ENCODE results near the gene AHI1. TPM values are rescaled to one million over a fixed set of nuclear protein-coding genes. Genes with fewer than 3 reads are reported as not detected.
A peak's percentile ranks its signal among the peaks of the same experiment; 100 is the strongest.

The AHI1 gene
- total and polyA plus RNA-seq, 2 donors (not counting 1 experiment from before 2014, with no cell fraction given) = 14.2 to 22.8 TPM

DNA sequence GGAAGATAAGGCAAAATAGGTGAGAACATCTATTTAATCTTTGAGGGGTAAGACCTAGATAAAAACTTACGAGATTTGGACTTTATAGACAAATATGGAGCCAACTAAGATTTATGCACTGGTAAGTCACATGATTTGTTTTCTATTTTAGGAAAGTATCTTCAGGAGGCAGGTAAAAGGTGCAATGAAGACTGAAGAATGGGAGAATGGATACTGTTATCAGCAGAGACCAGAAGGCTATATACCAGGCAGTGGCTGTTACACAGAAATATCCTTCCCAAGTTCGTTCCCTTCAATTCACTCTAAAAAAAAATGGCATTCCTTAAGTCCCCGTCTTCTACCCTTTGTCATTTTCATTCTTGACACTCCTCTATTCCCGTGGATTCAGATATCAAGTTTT, 192.7 kb downstream of the AHI1 start:
- Histone ChIP-seq H3K4me3 (replicated peaks in 1 of 4; ENCODE audit: control extremely low read depth in 1 of 4, insufficient read depth in 1 of 4, low read depth in 3 of 4, low read length in 4 of 4) (no peak overlapping the region), H3K27me3 (ENCODE audit: control insufficient read depth, insufficient read depth, low read length) (no peaks in the 10 kb centered on the region), H4K20me1 (ENCODE audit: control insufficient read depth, extremely low read depth, insufficient read depth, low read length) (no peaks in the 10 kb centered on the region), H3K4me2 (ENCODE audit: extremely low read depth, insufficient read depth, low read length) (no peak overlapping the region), H3K36me3 (ENCODE audit: control insufficient read depth, insufficient read depth, low read length) (no peaks in the 10 kb centered on the region), H3K4me1 (ENCODE audit: control insufficient read depth, extremely low read depth, insufficient read depth, low read length) (no peaks in the 10 kb centered on the region), H2AFZ (ENCODE audit: low read length) (no peak overlapping the region), H3K9me3 (ENCODE audit: control insufficient read depth, insufficient read depth, low read depth, low read length) (no peaks in the 10 kb centered on the region), H3K27ac (ENCODE audit: insufficient read depth, low read length) (no peak overlapping the region), H3K9ac (ENCODE audit: insufficient read depth, low read length) (no peak overlapping the region), H3K79me2 (ENCODE audit: control insufficient read depth, insufficient read depth, low read length) (no peaks in the 10 kb centered on the region)
- no peak for DNase-seq (ENCODE audit: low read depth in 2 of 2)
- TF ChIP-seq, protein P1, sequence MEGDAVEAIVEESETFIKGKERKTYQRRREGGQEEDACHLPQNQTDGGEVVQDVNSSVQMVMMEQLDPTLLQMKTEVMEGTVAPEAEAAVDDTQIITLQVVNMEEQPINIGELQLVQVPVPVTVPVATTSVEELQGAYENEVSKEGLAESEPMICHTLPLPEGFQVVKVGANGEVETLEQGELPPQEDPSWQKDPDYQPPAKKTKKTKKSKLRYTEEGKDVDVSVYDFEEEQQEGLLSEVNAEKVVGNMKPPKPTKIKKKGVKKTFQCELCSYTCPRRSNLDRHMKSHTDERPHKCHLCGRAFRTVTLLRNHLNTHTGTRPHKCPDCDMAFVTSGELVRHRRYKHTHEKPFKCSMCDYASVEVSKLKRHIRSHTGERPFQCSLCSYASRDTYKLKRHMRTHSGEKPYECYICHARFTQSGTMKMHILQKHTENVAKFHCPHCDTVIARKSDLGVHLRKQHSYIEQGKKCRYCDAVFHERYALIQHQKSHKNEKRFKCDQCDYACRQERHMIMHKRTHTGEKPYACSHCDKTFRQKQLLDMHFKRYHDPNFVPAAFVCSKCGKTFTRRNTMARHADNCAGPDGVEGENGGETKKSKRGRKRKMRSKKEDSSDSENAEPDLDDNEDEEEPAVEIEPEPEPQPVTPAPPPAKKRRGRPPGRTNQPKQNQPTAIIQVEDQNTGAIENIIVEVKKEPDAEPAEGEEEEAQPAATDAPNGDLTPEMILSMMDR (conservative IDR thresholded peaks at IDR 0.05 in 1 of 2, IDR thresholded peaks at IDR 0.05 in 1 of 2; ENCODE audit: low read depth in 1 of 2, low read length in 2 of 2) = no peak
- no peak for TF ChIP-seq EZH2 (IDR thresholded peaks at IDR 0.05; ENCODE audit: low read length, missing control alignments)

DNA sequence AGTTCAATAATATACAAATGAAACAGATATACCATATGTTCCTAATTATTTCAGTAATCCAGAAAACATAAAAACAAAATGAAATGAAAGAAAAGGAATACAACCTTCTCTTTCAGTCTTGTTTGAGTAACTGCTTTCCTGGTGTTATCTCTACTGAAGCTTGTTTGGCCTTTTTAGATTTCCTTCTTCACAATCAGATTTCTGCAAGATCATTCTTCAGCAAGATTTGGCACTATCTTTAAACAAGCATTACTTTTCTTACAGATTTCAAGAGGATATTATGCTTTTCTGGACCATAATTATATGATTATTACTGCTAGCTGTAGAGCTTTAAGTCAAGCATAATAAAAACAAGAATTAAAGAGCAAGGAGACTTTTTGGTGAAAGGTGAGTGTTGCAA, 196.2 kb downstream of the AHI1 start:
- Histone ChIP-seq H3K9ac (ENCODE audit: insufficient read depth, low read length) (no peak overlapping the region), H2AFZ (ENCODE audit: low read length) (no peak overlapping the region), H3K79me2 (ENCODE audit: control insufficient read depth, insufficient read depth, low read length) (no peaks in the 10 kb centered on the region), H3K4me3 (replicated peaks in 1 of 4; ENCODE audit: control extremely low read depth in 1 of 4, insufficient read depth in 1 of 4, low read depth in 3 of 4, low read length in 4 of 4) (no peak overlapping the region), H3K27me3 (ENCODE audit: control insufficient read depth, insufficient read depth, low read length) (no peaks in the 10 kb centered on the region), H3K9me3 (ENCODE audit: control insufficient read depth, insufficient read depth, low read depth, low read length) (no peaks in the 10 kb centered on the region), H3K4me1 (ENCODE audit: control insufficient read depth, extremely low read depth, insufficient read depth, low read length) (no peaks in the 10 kb centered on the region), H3K4me2 (ENCODE audit: extremely low read depth, insufficient read depth, low read length) (no peak overlapping the region), H3K27ac (ENCODE audit: insufficient read depth, low read length) (no peak overlapping the region), H3K36me3 (ENCODE audit: control insufficient read depth, insufficient read depth, low read length) (no peaks in the 10 kb centered on the region), H4K20me1 (ENCODE audit: control insufficient read depth, extremely low read depth, insufficient read depth, low read length) (no peaks in the 10 kb centered on the region)
- no peak for TF ChIP-seq EZH2 (IDR thresholded peaks at IDR 0.05; ENCODE audit: low read length, missing control alignments)
- TF ChIP-seq, protein P1 (conservative IDR thresholded peaks at IDR 0.05 in 1 of 2, IDR thresholded peaks at IDR 0.05 in 1 of 2; ENCODE audit: low read depth in 1 of 2, low read length in 2 of 2) = no peak
- no peak for DNase-seq (ENCODE audit: low read depth in 2 of 2)

DNA sequence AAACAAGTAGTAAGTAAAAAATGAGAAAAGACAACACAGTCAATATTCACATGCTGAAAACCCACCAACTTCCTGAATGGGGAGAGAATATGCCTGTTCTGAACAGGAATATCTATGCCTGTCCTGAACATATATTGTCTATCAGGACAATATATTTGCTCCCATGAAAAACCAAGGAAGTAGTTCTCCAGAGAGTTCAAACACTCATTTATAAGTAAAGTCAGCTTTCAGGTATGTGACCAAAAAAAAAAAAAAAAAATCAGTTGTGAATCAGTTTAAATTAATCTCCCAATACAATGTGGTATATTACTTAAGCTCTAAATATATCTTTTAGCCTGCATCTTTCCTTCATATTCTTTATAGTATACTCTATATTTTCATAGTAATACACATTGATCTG, 197.0 kb downstream of the AHI1 start:
- Histone ChIP-seq H3K9me3 (ENCODE audit: control insufficient read depth, insufficient read depth, low read depth, low read length) (no peaks in the 10 kb centered on the region), H3K4me2 (ENCODE audit: extremely low read depth, insufficient read depth, low read length) (no peak overlapping the region), H3K36me3 (ENCODE audit: control insufficient read depth, insufficient read depth, low read length) (no peaks in the 10 kb centered on the region), H4K20me1 (ENCODE audit: control insufficient read depth, extremely low read depth, insufficient read depth, low read length) (no peaks in the 10 kb centered on the region), H3K27ac (ENCODE audit: insufficient read depth, low read length) (no peak overlapping the region), H3K4me3 (replicated peaks in 1 of 4; ENCODE audit: control extremely low read depth in 1 of 4, insufficient read depth in 1 of 4, low read depth in 3 of 4, low read length in 4 of 4) (no peak overlapping the region), H3K4me1 (ENCODE audit: control insufficient read depth, extremely low read depth, insufficient read depth, low read length) (no peaks in the 10 kb centered on the region), H3K9ac (ENCODE audit: insufficient read depth, low read length) (no peak overlapping the region), H3K27me3 (ENCODE audit: control insufficient read depth, insufficient read depth, low read length) (no peaks in the 10 kb centered on the region), H2AFZ (ENCODE audit: low read length) (no peak overlapping the region), H3K79me2 (ENCODE audit: control insufficient read depth, insufficient read depth, low read length) (no peaks in the 10 kb centered on the region)
- TF ChIP-seq, protein P1 (conservative IDR thresholded peaks at IDR 0.05 in 1 of 2, IDR thresholded peaks at IDR 0.05 in 1 of 2; ENCODE audit: low read depth in 1 of 2, low read length in 2 of 2) = no peak
- DNase-seq (ENCODE audit: low read depth in 2 of 2) = peak in 1 of 2 donors; percentile 49
